Measurements from ENCODE around the gene CXCL12.

Gene CXCL12

DNA sequence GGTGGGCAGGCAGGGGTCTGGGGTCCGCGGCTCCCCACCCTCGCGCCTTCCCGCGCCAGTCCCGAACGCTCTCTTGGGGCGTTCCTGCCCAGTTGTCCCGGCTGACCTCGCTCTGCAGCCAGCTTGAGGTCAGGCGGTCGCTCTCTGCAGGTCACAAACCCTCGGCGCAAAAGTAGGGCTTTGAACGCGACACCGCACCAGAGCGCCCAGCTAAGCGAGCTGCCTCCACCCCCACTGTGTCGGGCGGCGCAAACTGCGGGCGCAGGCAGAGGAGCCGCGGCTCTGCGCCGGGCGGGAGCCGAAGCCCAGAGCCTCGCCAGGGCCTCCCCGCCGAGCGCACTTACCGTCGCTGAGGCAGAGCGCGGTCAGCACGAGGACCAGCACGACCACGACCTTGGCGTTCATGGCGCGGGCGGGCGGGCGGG is 284 bp downstream of the CXCL12 start:
- DNase-seq, result peak; percentile 47

DNA sequence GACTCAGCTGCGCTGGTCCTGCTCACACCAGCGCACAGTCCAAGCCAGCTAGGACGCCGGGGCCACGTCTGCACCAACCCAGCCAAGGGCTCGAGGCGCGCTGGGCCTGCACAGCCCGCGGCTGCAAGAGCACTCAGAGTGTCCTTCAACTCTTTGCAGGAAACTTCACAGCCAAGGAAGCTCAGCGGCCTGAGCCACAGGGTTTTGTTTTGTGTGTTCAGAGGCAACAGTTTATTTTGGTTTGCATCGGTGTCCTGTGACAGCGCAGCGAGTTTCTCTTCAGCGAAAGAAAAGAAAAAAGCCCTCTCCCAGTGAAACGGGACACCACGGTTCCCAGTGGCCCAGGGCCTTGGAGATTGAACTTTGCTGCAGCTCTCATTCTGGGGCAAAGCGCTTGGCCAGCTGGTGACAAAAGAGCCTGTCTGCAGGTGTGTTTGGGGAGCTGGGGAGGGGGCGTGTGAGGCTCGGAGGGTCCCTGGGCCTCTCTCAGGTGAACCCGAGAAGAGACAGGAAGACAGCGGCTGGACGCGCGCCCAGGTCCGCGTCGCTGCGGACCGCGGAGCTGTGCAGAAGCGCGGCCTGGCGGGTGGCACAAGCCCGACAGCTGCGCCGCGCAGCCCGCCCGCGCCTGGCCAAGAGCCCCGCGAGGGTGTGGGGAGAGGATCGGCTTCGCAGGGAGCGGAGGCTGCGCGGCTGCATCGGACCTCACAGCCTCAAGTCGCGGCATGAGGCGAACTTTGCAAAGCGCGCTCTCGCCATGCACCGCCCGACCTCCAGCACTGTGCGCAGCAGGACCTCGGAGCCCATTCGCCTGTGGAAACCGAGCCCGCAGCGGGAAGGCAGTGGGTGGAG is 922 bp downstream of the CXCL12 start:
- peak; percentile 63 for DNase-seq

DNA sequence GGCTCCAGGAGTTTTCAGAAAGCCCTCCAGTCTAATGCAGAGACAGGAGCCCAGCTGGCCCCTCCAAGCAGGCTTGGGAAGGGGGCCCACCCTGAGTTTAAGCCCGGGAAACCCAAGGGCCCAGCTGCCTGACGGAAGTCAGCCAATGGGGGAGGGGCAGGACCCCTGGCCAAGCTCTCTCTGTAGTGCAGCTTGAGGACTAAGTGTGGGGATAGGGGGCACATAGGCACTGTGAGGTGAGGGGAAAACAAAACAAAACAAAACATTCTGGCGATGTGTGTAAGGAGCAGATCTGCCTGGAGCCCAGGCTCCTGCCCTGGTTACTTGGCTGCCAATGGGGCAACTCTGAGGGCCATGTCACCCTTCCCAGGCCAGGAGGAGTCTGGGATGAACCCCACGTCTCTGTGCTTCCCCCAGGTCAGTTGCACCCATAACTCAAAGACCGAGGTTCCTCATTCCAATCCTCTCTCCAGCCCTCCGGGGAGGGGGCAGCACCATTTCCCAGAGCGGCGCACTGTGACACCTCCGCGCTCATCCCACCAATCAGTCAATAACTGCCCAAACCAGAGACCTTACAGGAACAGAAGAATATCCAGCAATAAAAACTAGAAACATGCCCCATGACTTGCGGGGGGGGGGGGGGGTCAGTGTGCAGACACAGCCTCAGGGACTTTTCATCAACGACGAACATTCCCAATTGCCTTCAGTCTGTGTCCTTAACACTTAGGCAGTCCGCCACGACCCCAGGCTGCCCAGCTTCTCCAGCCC is 1.7 kb downstream of the CXCL12 start:
- DNase-seq, result peak; percentile 41

DNA sequence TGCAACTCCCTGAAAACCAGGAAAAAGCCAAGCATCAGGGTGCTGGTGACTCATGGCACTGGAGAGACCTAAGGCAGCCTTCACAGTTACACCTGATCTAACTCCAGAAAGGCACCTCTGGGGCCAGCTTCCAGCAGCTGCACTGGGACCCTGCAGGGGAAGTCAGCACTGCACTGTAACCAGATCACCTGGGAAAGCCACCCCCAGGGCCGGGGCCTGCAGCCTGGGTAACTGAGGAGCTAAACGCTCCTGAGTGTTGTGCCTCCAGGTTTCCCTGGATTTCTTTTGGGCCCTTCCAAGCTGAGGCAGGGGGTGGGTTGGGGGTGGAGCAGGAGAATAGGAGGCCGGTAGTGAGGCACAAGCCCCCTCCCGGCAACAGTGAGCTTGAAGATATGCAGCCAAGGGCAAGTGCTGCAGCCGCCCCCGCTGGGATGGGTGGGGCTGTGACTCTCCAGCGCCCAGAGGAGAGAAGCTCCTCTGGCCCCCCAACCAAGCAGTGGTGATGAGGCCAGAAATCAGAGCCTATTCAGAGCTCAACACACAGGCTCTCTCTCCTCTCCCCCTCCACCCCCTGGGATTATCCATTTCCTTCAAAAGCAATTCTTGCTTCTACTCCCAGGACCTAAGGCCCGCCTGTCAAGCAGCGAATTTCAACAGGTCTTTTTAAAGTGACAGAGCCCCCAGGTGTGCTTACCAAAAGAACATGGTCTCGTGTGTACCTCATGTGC is 2.6 kb downstream of the CXCL12 start:
- DNase-seq, result peak; percentile 35

DNA sequence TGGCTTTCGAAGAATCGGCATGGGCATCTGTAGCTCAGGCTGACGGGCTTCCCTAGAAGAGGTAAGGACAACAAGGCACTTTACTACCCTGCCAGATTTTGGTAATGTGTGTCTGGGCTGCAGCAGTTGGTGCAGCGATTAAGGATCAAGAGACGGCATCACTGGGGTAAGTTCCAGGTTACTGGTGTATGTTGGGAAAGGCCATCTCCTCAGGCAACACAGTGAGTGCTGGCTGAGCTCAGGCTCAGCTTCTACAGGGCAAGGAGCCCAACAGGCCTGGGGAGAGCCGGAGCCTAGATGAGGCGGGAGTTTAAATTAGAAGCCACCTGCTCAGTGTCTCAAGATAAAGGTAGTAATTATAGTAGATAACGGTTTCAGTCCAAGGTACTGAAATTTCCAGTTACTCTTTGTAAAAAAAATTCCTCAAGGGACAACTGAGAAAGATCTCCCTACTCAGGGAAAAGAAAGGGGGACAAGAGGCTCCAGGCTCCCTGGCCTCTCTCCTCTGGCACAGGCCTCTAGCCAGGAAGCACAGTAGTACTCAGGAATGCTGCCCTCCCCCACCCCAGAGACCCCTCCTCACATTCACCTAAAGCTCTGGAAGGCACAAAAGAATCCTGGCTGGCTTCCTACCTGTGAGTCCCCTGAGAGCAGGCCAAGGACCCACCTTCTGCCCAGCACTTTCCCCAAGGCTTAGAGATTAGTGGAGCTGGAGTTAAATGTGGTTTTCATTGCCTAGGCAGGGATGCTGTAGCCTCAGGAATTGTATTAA is 3.9 kb downstream of the CXCL12 start:
- DNase-seq, result no peak

DNA sequence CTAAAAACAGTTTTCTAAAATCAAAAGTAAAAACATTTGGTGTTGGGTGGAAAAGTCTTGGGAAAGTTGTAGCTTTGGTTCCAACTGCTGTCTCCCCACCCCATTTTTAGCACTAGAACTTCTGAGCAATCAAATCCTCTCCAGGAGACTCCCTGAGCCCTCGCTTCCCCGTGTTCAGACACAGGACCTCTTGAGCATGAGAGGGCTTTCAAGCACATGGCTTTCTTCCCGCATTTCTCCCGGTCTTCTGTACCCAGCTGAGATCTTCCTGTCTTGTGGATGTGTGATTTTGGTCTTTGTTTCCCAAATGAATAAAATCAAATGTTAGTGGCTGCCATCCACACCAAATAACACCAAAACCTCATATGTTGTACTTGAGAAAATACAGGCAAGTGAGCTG is 5.0 kb downstream of the CXCL12 start:
- no peak for DNase-seq

DNA sequence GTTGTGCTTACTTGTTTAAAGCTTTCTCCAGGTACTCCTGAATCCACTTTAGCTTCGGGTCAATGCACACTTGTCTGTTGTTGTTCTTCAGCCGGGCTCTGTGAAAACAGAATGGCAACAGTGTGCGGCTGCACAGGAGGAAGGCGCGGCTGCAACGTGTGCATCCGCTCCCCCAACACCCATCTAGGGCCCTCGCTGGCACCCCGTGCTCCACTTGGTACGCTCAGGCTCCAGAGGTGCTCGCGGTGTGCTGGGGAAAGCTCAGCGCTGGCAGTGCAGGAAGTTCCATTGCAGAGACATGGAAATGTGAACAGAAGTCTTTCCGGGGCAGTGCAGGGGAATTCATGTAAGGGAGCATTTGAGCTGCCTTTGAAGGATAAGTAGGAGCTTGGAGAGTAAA is 6.3 kb downstream of the CXCL12 start:
- no peak for DNase-seq

DNA sequence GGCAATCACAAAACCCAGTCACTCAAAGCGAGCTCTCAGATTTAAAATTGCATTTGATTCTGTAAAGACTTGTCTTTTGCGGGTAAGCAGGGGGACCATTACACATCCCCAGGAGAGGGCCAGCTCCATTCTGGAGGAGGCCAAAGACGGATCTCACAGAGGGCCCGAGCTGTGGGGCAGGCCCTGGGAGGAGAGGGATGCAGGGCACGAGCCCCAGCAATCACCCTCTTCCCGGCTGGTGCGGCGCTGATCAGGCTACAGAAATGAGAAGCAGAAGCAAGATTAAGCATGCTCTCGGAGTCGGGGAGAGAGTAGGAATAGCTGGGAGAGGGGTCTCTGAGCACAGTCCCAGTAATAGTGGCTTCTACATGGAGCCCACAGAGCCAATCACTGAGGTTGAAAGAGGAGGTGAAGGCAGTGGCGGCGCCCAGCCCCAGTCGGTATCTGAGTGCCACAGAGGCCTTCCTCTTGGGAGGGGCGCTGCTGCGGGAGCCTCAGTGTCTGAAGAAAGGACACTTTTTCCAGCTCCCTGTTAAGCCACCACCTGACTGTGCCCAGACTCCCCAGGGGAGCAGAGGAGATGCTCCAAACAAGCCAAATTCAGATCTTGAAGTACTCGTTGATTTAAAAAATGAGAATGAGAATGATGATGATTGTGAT is 7.1 kb downstream of the CXCL12 start:
- no peak for DNase-seq

DNA sequence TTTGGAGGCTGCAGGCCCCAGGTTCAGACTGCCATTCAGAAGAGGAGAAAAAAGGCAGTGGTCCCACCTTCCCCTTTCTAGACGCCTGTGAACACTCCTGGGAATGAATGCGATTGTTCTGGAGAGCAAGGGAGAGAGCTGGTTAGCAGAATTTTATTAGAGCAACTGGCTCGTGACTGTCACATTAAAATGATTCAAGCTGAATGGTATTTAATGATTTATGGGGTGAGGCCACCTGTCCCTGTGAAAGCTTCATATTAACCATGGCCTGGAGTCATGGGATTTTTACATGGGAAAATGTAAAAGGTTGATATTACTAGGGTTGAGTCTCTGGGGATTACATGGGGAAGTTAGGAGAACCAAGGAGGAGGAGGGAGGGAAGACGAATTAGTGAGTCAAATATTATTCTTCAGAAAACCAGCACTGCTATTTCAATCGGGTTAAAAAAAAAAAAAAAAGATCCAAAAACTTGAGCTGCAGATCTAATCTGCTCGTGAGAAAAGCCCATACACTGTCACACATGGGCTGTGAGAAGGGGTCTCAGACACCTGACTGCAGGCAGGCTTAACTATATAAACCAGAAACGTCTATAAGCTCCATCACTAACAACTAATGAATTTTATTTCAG is 8.3 kb downstream of the CXCL12 start:
- no peak for DNase-seq

DNA sequence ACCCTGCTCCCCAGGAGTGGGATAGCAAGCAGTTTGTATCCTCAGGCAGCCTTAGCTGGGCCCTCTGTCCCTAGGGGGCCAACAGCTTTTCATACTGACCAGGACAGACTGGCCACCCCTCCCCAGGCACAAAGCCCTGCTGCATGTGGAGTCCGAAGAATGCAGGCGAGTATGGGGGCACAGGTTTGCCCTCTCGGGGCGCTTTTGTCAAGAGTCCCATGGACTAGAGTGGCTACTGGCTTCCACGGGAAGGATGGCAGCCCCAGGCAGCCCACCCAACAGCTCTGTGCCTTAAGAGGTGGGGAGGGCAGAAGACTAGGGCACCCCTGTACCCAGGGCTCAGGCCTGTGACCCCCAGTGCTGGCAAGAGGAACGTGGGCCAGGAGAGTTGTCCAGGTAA is 10.7 kb downstream of the CXCL12 start:
- no peak for DNase-seq

DNA sequence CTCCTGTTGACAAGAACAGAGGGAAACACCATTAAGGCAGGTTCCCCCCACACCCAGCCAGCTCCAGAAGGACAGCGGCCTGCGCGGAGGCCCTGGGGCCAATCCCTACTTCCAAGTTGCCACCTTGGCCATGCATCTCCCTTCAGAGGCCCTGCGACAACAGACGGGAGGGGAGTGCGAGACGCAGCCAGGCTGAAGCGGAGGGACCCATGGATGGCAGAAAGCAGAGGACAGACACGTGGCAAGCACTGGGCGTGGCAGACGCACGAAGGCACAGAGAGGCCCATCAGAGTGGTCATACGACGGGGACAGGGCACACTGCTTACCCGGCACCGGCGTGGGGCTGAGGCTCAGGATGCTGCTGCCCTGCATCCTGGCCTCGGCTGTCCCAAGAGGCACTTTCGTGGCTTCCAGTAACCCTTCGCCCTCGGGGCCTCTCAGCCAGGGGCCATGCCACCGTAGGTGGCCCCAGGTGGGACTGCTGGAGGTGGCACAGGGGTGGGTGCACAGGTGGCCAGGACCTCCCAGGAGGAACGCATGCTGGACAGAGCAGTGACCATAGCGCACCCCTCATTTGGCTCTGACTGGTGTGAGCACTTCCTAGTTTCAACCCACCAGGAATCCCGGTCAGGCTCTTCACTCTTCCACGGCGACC is 11.4 kb downstream of the CXCL12 start:
- DNase-seq, result no peak

DNA sequence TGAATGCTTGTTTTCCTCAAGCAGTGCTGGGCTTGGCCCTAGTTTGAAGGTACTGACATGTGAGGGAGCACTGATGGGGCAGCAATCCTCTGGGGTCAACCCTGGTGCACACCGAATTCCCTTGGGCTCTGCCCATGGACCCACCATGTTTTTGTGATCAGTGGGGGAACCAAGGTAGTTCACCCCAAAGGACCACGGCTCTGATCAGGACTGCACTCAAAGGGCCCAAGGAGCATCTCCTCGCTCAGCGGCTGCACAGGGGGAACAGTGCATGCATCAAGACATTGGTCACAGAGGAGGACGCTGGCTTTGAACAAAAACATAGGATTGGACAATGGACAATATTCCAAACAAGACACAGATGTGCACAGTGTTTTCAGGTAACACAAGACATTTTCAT is 12.7 kb downstream of the CXCL12 start:
- DNase-seq, result no peak

DNA sequence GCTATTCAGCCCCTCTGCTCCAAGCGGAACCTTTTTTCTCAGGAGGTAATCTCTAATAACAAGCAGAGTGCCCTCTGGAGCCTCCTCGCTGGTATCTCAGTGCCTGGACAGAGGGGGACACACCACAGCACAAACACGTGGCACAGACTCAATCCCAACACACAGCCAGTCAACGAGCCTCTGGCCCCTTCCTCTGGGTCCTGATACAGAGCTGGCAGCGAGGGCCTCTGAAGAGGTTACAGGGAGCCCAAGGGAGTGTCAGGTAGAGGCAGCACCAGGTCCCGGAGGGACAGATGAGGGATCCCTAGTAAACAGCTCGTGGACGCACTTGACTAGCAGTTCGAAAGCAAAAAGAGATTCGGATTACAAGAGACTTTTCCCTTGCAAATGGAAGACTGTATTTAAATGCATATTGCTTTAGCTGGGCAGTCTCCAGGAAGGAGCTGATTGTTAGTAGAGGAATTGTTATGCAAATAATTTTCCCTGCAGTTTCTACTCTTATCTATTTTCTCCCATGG is 14.1 kb downstream of the CXCL12 start:
- no peak for DNase-seq

DNA sequence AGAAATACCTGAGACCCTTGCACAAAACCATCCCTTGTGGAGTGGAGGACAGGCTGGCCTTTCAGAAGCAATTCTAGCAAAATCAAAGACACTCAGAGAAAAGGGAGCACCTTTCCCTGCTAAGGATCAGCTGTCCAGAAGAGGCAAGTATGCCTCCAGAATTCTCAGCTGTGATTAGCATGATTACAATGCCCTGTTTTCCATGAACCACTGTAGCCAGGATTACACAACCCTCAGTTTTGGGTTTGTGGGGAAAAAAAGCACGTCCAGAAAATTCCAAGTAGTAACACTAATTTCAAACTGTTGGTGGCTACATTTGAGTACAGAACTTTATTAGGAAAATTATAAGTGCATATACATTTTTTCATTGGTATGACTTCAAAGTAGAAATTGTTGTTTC is 15.0 kb downstream of the CXCL12 start:
- no peak for DNase-seq

DNA sequence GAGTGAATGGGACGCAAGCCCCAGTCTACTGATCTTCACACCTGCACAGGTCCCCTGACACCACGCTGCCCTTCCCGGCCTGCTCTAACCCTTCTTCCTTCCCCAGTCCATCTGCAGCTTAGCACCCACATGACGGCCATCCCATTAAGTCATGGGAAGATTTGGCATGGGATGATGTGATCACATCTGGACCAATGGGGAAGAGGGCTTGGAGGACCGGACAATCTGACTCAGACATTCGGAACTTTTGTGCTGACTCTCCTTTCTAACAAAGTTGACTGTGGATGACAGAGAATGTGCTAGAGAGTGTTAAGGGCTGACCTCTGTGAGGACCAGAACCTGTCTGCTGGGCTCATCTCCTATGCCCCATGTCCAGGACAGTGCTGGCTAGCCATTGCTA is 15.6 kb downstream of the CXCL12 start:
- DNase-seq, result no peak

DNA sequence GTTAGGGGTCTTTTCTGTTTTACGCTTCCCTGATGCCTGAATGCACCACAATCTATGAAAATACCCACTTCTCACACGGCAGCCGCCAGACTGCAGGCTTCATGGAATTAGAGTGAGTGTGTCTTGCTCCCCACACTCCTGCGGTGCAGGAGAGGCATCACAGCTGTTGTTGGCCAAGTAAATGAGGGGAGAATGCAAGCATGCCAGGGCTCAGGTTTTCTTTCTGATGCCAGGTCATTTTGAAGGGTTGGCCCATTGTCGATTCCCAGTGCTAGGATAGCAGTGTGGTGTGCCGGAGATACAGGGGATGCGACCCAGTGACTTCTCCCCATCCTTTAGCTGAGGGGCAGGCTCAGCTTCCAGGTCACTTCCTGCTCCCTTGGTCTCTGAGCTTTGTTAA is 16.3 kb downstream of the CXCL12 start:
- DNase-seq, result no peak

DNA sequence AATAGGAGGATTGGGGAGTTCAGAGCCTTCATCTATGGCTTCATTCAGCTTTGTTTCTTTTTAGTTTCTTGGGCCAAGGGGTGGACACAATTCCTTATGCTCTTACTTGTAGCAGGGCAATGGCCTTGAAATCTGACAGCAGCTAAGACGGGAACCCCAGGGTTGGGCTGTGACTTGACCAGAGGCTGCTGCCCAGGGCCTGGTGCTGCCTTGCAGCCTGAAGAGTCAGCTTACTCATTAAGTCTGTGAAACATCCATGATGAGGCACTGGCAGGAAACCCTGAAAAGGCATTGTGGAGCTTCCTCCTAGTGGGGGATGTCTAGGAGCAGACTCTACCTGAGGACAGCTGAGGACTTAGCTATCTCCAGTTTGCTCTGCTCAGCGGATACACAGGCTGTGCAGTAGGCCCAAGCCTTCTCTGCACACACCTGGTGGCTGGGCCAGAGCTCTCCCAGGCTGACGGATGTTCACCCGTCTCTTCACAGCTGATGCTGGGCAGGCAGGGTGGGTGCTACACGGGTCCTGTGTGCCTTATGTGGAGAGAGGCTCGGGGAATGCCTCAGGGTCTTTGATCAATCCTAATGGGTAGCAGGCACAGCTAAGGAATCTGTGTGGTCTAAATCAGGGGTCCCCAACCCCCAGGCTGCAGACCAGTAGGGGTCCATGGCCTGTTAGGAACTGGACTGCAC is 17.8 kb downstream of the CXCL12 start:
- DNase-seq, result no peak

DNA sequence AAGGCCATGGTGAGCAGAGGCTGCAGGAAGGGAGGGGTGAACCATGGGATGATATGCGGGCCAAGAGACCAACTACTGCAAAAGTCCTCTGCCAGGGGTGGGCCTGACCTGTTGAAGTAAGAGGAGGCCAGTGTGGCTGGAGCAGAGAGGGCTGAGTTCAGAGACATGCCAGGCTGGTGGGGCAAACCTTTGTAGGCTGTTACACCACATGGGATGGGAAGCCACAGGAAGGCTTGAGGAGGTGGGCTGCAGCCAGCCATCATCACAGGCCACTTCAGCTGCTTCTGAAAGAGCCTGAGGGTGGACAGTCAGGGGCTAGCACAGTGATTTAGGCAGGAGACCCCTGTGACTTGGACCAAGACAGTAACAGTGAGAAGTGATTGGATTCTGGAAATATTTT is 20.3 kb downstream of the CXCL12 start:
- no peak for DNase-seq

DNA sequence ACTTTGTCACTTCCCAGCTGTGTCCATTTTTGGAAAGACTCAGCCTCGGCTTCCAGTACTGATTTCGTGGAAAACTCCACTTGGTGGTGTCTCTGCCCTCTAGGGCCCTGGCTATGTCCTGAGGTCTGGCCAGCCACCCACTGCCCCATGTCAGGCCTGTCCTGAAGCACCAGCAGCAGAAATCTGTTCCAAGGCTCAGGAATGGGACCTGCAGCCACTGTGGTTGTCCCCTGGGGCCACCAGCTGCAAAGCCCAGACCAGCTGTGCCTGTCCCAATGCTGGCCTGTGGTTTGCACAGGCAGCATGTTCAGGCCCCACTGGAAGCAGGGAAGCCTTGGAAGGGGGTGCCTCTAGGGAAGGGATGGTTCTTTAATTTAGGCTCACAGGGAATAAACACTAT is 21.2 kb downstream of the CXCL12 start:
- no peak for DNase-seq
